Osteoblast (primary cell): ENCODE data around the gene HOXC9. TPM values are rescaled to one million over a fixed set of nuclear protein-coding genes. Genes with fewer than 3 reads are reported as not detected.

Experiments used
- DNase-seq: peaks from one replicate; pipeline ENCODE4 v3.0.0; 2011; ENCODE audit warnings: low spot score, mixed read lengths; ENCODE audit not compliant: insufficient read length; ENCODE audit errors: missing footprints
- H2AFZ ChIP-seq: 2 replicates; pipeline ENCODE4 v1.6.0; 2011; ENCODE audit warnings: mild to moderate bottlenecking, low read length
- H3K27ac ChIP-seq: 2 replicates; pipeline ENCODE4 v1.5.1; 2011; ENCODE audit warnings: mild to moderate bottlenecking, low read depth, low read length, moderate library complexity
- H3K27me3 ChIP-seq: 2 replicates; pipeline ENCODE4 v1.6.0; 2012; ENCODE audit warnings: mild to moderate bottlenecking, control low read depth, inconsistent platforms, low read length, moderate library complexity; ENCODE audit not compliant: insufficient read depth
- H3K36me3 ChIP-seq: 2 replicates; pipeline ENCODE4 v1.5.1; 2011; ENCODE audit warnings: mild to moderate bottlenecking, low read length, control low read depth, moderate library complexity; ENCODE audit not compliant: insufficient read depth
- H3K4me1 ChIP-seq: 2 replicates; pipeline ENCODE4 v1.5.1; 2011; ENCODE audit warnings: mild to moderate bottlenecking, low read length, control low read depth, moderate library complexity; ENCODE audit not compliant: insufficient read depth
- H3K4me2 ChIP-seq: 2 replicates; pipeline ENCODE4 v1.6.0; 2011; ENCODE audit warnings: mild to moderate bottlenecking, low read length; ENCODE audit not compliant: insufficient read depth
- H3K4me3 ChIP-seq: fragments of 200-600 bp; sonication (generic); 3 replicates; pipeline ENCODE4 v1.5.1; 2012; ENCODE audit warnings: mild to moderate bottlenecking, low read length, inconsistent platforms; ENCODE audit not compliant: insufficient read depth
- H3K79me2 ChIP-seq: 2 replicates; pipeline ENCODE4 v1.6.0; 2012; ENCODE audit warnings: mild to moderate bottlenecking, low read length, control low read depth, inconsistent platforms; ENCODE audit not compliant: insufficient read depth
- H3K9me3 ChIP-seq: 2 replicates; pipeline ENCODE4 v1.5.1; 2011; ENCODE audit warnings: low read depth, low read length, control low read depth
- H4K20me1 ChIP-seq: 2 replicates; pipeline ENCODE4 v1.6.0; 2012; ENCODE audit warnings: mild to moderate bottlenecking, low read length, control low read depth; ENCODE audit not compliant: insufficient read depth
- CTCF ChIP-seq: IDR thresholded peaks from 2 replicates; pipeline ENCODE4 v1.5.1; 2011; ENCODE audit warnings: mild to moderate bottlenecking, low read depth, low read length, moderate library complexity; ENCODE audit errors: extremely low read depth
- total RNA-seq: library from RNA; depleted of rRNA; stranded (reverse); fragments of >200 nt; gene quantifications from 2 replicates; pipeline ENCODE4 v1.2.3, GENCODE V29; 2012

Gene HOXC9
- total RNA-seq, 1 donor, result 11.6 TPM

- H3K27me3 ChIP-seq, result peaks cover 32% of the 10 kb centered on the region
- H3K4me1 ChIP-seq, result peaks cover 9% of the 10 kb centered on the region
- H3K79me2 ChIP-seq, result no peaks in the 10 kb centered on the region
- TF ChIP-seq CTCF, result no peak
- peak overlapping the region; percentile 83 for H3K4me3 ChIP-seq
- no peaks in the 10 kb centered on the region for H4K20me1 ChIP-seq
- H3K36me3 ChIP-seq, result no peaks in the 10 kb centered on the region
- H2AFZ ChIP-seq, result no peak overlapping the region
- H3K27ac ChIP-seq, result no peak overlapping the region
- peak overlapping the region; percentile 89 for H3K4me2 ChIP-seq
- no peaks in the 10 kb centered on the region for H3K9me3 ChIP-seq
- DNase-seq, result no peak
Observed at GRCh38 chr12:53972152-53972702, 27.7 kb upstream of the HOXC9 start.

GRCh38 chr12:53972722-53973235 is 27.2 kb upstream of the HOXC9 start, which contains the start of gene HOXC11:
HOXC11 (plus strand) TSS chr12:53973126; CDS start chr12:53973242, 116 bp downstream.
- no peak for TF ChIP-seq CTCF
- Histone ChIP-seq H3K4me2 (peak within 1 kb of the TSS; percentile 89), H3K27me3 (peaks cover 30% of the 10 kb centered on the region), H3K36me3 (no peaks in the 10 kb centered on the region), H3K9me3 (no peaks in the 10 kb centered on the region), H3K79me2 (no peaks in the 10 kb centered on the region), H3K4me1 (peaks cover 9% of the 10 kb centered on the region), H2AFZ (peak within 1 kb of the TSS; percentile 87), H3K27ac (peak within 1 kb of the TSS; percentile 4), H3K4me3 (peak within 1 kb of the TSS; percentile 83), H4K20me1 (no peaks in the 10 kb centered on the region)
- no peak for DNase-seq

- H3K4me3 ChIP-seq, result peak overlapping the region; percentile 83
- H3K4me1 ChIP-seq, result peaks cover 9% of the 10 kb centered on the region
- H3K9me3 ChIP-seq, result no peaks in the 10 kb centered on the region
- DNase-seq, result peak; percentile 94
- peak overlapping the region; percentile 89 for H3K4me2 ChIP-seq
- peak overlapping the region; percentile 87 for H2AFZ ChIP-seq
- no peaks in the 10 kb centered on the region for H3K79me2 ChIP-seq
- no peak for TF ChIP-seq CTCF
- H3K27ac ChIP-seq, result peak overlapping the region; percentile 4
- no peaks in the 10 kb centered on the region for H4K20me1 ChIP-seq
- peaks cover 30% of the 10 kb centered on the region for H3K27me3 ChIP-seq
- no peaks in the 10 kb centered on the region for H3K36me3 ChIP-seq
Observed at GRCh38 chr12:53973236-53974042, 26.5 kb upstream of the HOXC9 start.
